Effector memory CD4-positive, alpha-beta T cell (primary cell): ENCODE measurements around the gene ERC1.
"Not testable (repeated sequence)": the region's sequence is repeated elsewhere in the genome, so short reads cannot be mapped to it uniquely, and the experiment has no call there.

Experiments
- DNase-seq, 3 donors: peaks; one replicate each; pipeline ENCODE4 v3.0.0-alpha.2; 2020
- H3K27ac ChIP-seq: 2 replicates; pipeline ENCODE4 v1.7.0; 2013; ENCODE audit warnings: mild to moderate bottlenecking, low read length, moderate library complexity; ENCODE audit not compliant: insufficient read depth, poor library complexity, severe bottlenecking
- H3K27me3 ChIP-seq: replicated peaks from 2 replicates; pipeline ENCODE4 v1.7.0; 2013; ENCODE audit warnings: mild to moderate bottlenecking, low read length; ENCODE audit not compliant: insufficient read depth, control insufficient read depth, poor library complexity, severe bottlenecking
- H3K36me3 ChIP-seq: 2 replicates; pipeline ENCODE4 v1.7.0; 2013; ENCODE audit warnings: mild to moderate bottlenecking, low read length, moderate library complexity; ENCODE audit not compliant: control insufficient read depth, insufficient read depth
- H3K4me1 ChIP-seq: 2 replicates; pipeline ENCODE4 v1.7.0; 2013; ENCODE audit warnings: low read length, mild to moderate bottlenecking; ENCODE audit not compliant: control insufficient read depth, insufficient read depth, poor library complexity, severe bottlenecking
- H3K4me3 ChIP-seq: 2 replicates; pipeline ENCODE4 v1.7.0; 2013; ENCODE audit warnings: low read length, low read depth, mild to moderate bottlenecking; ENCODE audit not compliant: insufficient read depth, poor library complexity, severe bottlenecking
- H3K9me3 ChIP-seq: 2 replicates; pipeline ENCODE4 v1.7.0; 2013; ENCODE audit warnings: mild to moderate bottlenecking, low read length, moderate library complexity; ENCODE audit not compliant: control insufficient read depth

Gene ERC1

GRCh38 chr12:1220127-1221092 is 229.4 kb downstream of the ERC1 start:
- no peaks in the 10 kb centered on the region for H3K27me3 ChIP-seq
- no peak overlapping the region for H3K27ac ChIP-seq
- no peaks in the 10 kb centered on the region for H3K36me3 ChIP-seq
- DNase-seq, result no peak
- H3K4me1 ChIP-seq, result no peaks in the 10 kb centered on the region
- no peaks in the 10 kb centered on the region for H3K9me3 ChIP-seq
- H3K4me3 ChIP-seq, result no peak overlapping the region

- H3K36me3 ChIP-seq, result no peaks in the 10 kb centered on the region
Measured at GRCh38 chr12:1222858-1223639, 232.0 kb downstream of the ERC1 start.

GRCh38 chr12:1226951-1227350 is 235.9 kb downstream of the ERC1 start:
- Histone ChIP-seq H3K9me3 (no peaks in the 10 kb centered on the region), H3K27me3 (no peaks in the 10 kb centered on the region), H3K4me1 (no peaks in the 10 kb centered on the region), H3K27ac (no peak overlapping the region), H3K4me3 (no peak overlapping the region), H3K36me3 (no peaks in the 10 kb centered on the region)
- DNase-seq, result no peak

More at GRCh38 chr12:1222858-1223639, 232.0 kb downstream of the ERC1 start:
- Histone ChIP-seq H3K4me1 (no peaks in the 10 kb centered on the region), H3K4me3 (no peak overlapping the region), H3K9me3 (no peaks in the 10 kb centered on the region), H3K27me3 (no peaks in the 10 kb centered on the region), H3K27ac (no peak overlapping the region)
- no peak for DNase-seq

- H3K27me3 ChIP-seq, result no peaks in the 10 kb centered on the region
- no peak for DNase-seq
- H3K27ac ChIP-seq, result no peak overlapping the region
- H3K4me3 ChIP-seq, result no peak overlapping the region
- no peaks in the 10 kb centered on the region for H3K9me3 ChIP-seq
- H3K36me3 ChIP-seq, result peaks cover 3% of the 10 kb centered on the region
- no peaks in the 10 kb centered on the region for H3K4me1 ChIP-seq
Measured at GRCh38 chr12:1234073-1234472, 243.1 kb downstream of the ERC1 start.

- Histone ChIP-seq H3K36me3 (no peaks in the 10 kb centered on the region), H3K27ac (no peak overlapping the region), H3K9me3 (no peaks in the 10 kb centered on the region), H3K4me3 (no peak overlapping the region), H3K27me3 (no peaks in the 10 kb centered on the region), H3K4me1 (no peaks in the 10 kb centered on the region)
- DNase-seq, result no peak
Measured at GRCh38 chr12:1246637-1247036, 255.6 kb downstream of the ERC1 start.

GRCh38 chr12:1250641-1251040 is 259.6 kb downstream of the ERC1 start:
- Histone ChIP-seq H3K27ac (no peak overlapping the region), H3K9me3 (no peaks in the 10 kb centered on the region), H3K4me3 (no peak overlapping the region), H3K36me3 (no peaks in the 10 kb centered on the region), H3K4me1 (no peaks in the 10 kb centered on the region), H3K27me3 (no peaks in the 10 kb centered on the region)
- no peak for DNase-seq

GRCh38 chr12:1252758-1253157 is 261.7 kb downstream of the ERC1 start:
- H3K27me3 ChIP-seq, result no peaks in the 10 kb centered on the region
- no peaks in the 10 kb centered on the region for H3K9me3 ChIP-seq
- no peaks in the 10 kb centered on the region for H3K36me3 ChIP-seq
- DNase-seq, result no peak
- H3K4me3 ChIP-seq, result no peak overlapping the region
- no peaks in the 10 kb centered on the region for H3K4me1 ChIP-seq
- no peak overlapping the region for H3K27ac ChIP-seq

- H3K36me3 ChIP-seq, H3K27ac ChIP-seq, H3K4me3 ChIP-seq, H3K27me3 ChIP-seq, DNase-seq, H3K4me1 ChIP-seq, H3K9me3 ChIP-seq: not testable (repeated sequence)
Measured at GRCh38 chr12:1255125-1255524, 264.1 kb downstream of the ERC1 start.

- DNase-seq, H3K27ac ChIP-seq, H3K4me1 ChIP-seq, H3K36me3 ChIP-seq, H3K4me3 ChIP-seq, H3K9me3 ChIP-seq, H3K27me3 ChIP-seq: not testable (repeated sequence)
Measured at GRCh38 chr12:1255854-1256253, 264.8 kb downstream of the ERC1 start.

- no peak for DNase-seq
- no peaks in the 10 kb centered on the region for H3K4me1 ChIP-seq
Measured at GRCh38 chr12:1256285-1256684, 265.3 kb downstream of the ERC1 start.

More at GRCh38 chr12:1256285-1256684, 265.3 kb downstream of the ERC1 start:
- no peak overlapping the region for H3K4me3 ChIP-seq
- no peaks in the 10 kb centered on the region for H3K36me3 ChIP-seq
- H3K27ac ChIP-seq, result no peak overlapping the region
- no peaks in the 10 kb centered on the region for H3K9me3 ChIP-seq
- no peaks in the 10 kb centered on the region for H3K27me3 ChIP-seq
